ENCODE data around the gene TMEM132D. TPM values are rescaled to one million over a fixed set of nuclear protein-coding genes. Genes with fewer than 3 reads are reported as not detected.
A peak's percentile ranks its signal among the peaks of the same experiment; 100 is the strongest.

The TMEM132D gene
- total RNA-seq, 2 donors from 2014 or later, result 4.4 to 14.2 TPM

GRCh38 chr12:129659961-129660622 lies 243.7 kb downstream of the TMEM132D start:
- Mint-ChIP-seq H3K9me3 (peaks cover 5% of the 10 kb centered on the region), H3K27me3 (ENCODE audit: insufficient read depth) (no peaks in the 10 kb centered on the region), H3K36me3 (ENCODE audit: low read depth) (peaks cover 17% of the 10 kb centered on the region), H3K27ac (no peak overlapping the region), H3K4me3 (no peak overlapping the region), H3K4me1 (peaks cover 24% of the 10 kb centered on the region)
- WGBS, 2 experiments (ENCODE audit: insufficient coverage in 1 of 2, insufficient read length in 1 of 2), result 93 to 99% methylated on average over 8 to 9 of the region's 9 CpGs
- Histone ChIP-seq H3K9ac (ENCODE audit: extremely low read depth, low read length, poor library complexity, severe bottlenecking) (no peak overlapping the region), H3K4me1 (ENCODE audit: control insufficient read depth, insufficient read depth, low read length) (peaks cover 8% of the 10 kb centered on the region), H3K27ac (ENCODE audit: low read depth, low read length) (no peak overlapping the region), H3K9me3 (ENCODE audit: control insufficient read depth, low read length) (peaks cover 5% of the 10 kb centered on the region), H3K36me3 (ENCODE audit: control insufficient read depth, insufficient read depth, low read length) (no peaks in the 10 kb centered on the region), H3K4me3 (ENCODE audit: low read length) (no peak overlapping the region), H3K27me3 (ENCODE audit: control insufficient read depth, insufficient read depth, low read length, poor library complexity, severe bottlenecking) (peaks cover 5% of the 10 kb centered on the region)
- no peak for DNase-seq
- no peak for TF ChIP-seq CTCF (conservative IDR thresholded peaks at IDR 0.05)

GRCh38 chr12:129657179-129657578 lies 246.6 kb downstream of the TMEM132D start:
- Histone ChIP-seq H3K9me3 (ENCODE audit: control insufficient read depth, low read length) (peaks cover 15% of the 10 kb centered on the region), H3K4me3 (ENCODE audit: low read length) (peak overlapping the region; percentile 39), H3K9ac (ENCODE audit: extremely low read depth, low read length, poor library complexity, severe bottlenecking) (no peak overlapping the region), H3K27ac (ENCODE audit: low read depth, low read length) (no peak overlapping the region), H3K4me1 (ENCODE audit: control insufficient read depth, insufficient read depth, low read length) (peaks cover 8% of the 10 kb centered on the region), H3K36me3 (ENCODE audit: control insufficient read depth, insufficient read depth, low read length) (no peaks in the 10 kb centered on the region), H3K27me3 (ENCODE audit: control insufficient read depth, insufficient read depth, low read length, poor library complexity, severe bottlenecking) (peaks cover 5% of the 10 kb centered on the region)
- peak; percentile 62 for DNase-seq
- H3K27ac Mint-ChIP-seq, result peak overlapping the region; percentile 86
- TF ChIP-seq CTCF (conservative IDR thresholded peaks at IDR 0.05), result no peak
- H3K27me3 Mint-ChIP-seq (ENCODE audit: insufficient read depth), result no peaks in the 10 kb centered on the region
- H3K4me3 Mint-ChIP-seq, result no peak overlapping the region
- H3K36me3 Mint-ChIP-seq (ENCODE audit: low read depth), result peaks cover 23% of the 10 kb centered on the region
- 39 to 73% methylated on average over 2 to 4 of the region's 4 CpGs for WGBS, 2 experiments (ENCODE audit: insufficient coverage in 1 of 2, insufficient read length in 1 of 2)
- peaks cover 30% of the 10 kb centered on the region for H3K4me1 Mint-ChIP-seq
- H3K9me3 Mint-ChIP-seq, result peaks cover 11% of the 10 kb centered on the region

- DNase-seq, result no peak
- Histone ChIP-seq H3K9ac (ENCODE audit: extremely low read depth, low read length, poor library complexity, severe bottlenecking) (no peak overlapping the region), H3K9me3 (ENCODE audit: control insufficient read depth, low read length) (peaks cover 29% of the 10 kb centered on the region), H3K4me1 (ENCODE audit: control insufficient read depth, insufficient read depth, low read length) (peaks cover 3% of the 10 kb centered on the region), H3K27ac (ENCODE audit: low read depth, low read length) (no peak overlapping the region), H3K36me3 (ENCODE audit: control insufficient read depth, insufficient read depth, low read length) (no peaks in the 10 kb centered on the region), H3K4me3 (ENCODE audit: low read length) (peak overlapping the region; percentile 16), H3K27me3 (ENCODE audit: control insufficient read depth, insufficient read depth, low read length, poor library complexity, severe bottlenecking) (no peaks in the 10 kb centered on the region)
- Mint-ChIP-seq H3K27me3 (ENCODE audit: insufficient read depth) (no peaks in the 10 kb centered on the region), H3K4me3 (no peak overlapping the region), H3K27ac (no peak overlapping the region), H3K4me1 (peaks cover 13% of the 10 kb centered on the region), H3K9me3 (peaks cover 23% of the 10 kb centered on the region), H3K36me3 (ENCODE audit: low read depth) (peaks cover 17% of the 10 kb centered on the region)
- 95% methylated on average over 5 to 6 of the region's 6 CpGs for WGBS, 2 experiments (ENCODE audit: insufficient coverage in 1 of 2, insufficient read length in 1 of 2)
- TF ChIP-seq CTCF (conservative IDR thresholded peaks at IDR 0.05), result no peak
Measured at GRCh38 chr12:129651951-129652350, 251.9 kb downstream of the TMEM132D start.
